ENCODE data around the gene EPHX1. TPM values are rescaled to one million over a fixed set of nuclear protein-coding genes. Genes with fewer than 3 reads are reported as not detected.

The EPHX1 gene
- total and polyA plus RNA-seq, 2 experiments from 2014 or later: 16.6 to 18.2 TPM

GRCh38 chr1:225865514-225865913 is 55.6 kb downstream of the EPHX1 start:
- Histone ChIP-seq H3K4me1 (ENCODE audit: insufficient read depth) (no peaks in the 10 kb centered on the region), H3K79me2 (ENCODE audit: insufficient read depth) (no peaks in the 10 kb centered on the region), H3K36me3 (ENCODE audit: low read depth) (no peaks in the 10 kb centered on the region; the same call in 1 of the 2 replicates), H3K4me2 (ENCODE audit: unreplicated experiment) (no peak overlapping the region), H3K9ac (no peak overlapping the region), H3K9me3 (ENCODE audit: low read depth) (no peaks in the 10 kb centered on the region), H2AFZ (no peak overlapping the region), H4K20me1 (ENCODE audit: insufficient read depth) (no peaks in the 10 kb centered on the region), H3K27ac (no peak overlapping the region), H3K27me3 (replicated peaks; ENCODE audit: insufficient read depth) (no peaks in the 10 kb centered on the region), H3K4me3 (no peak overlapping the region), H3K9me2 (ENCODE audit: insufficient read depth) (no peaks in the 10 kb centered on the region), H3F3A (ENCODE audit: insufficient read depth) (no peaks in the 10 kb centered on the region)
- no peak for TF ChIP-seq EZH2phosphoT487 (IDR thresholded peaks at IDR 0.05; ENCODE audit: insufficient read depth, low read depth)
- no peak for TF ChIP-seq EZH2 (IDR thresholded peaks at IDR 0.05; ENCODE audit: insufficient read depth, poor library complexity, severe bottlenecking)
- in situ Hi-C loops (cut with MboI): no loop called here
- no peak for DNase-seq
- WGBS, 2 experiments (ENCODE audit: low coverage in 1 of 2, low lambda C conversion rate in 2 of 2, missing lambda C conversion rate in 2 of 2): 90 to 91% methylated on average over 12 to 13 of the region's 13 CpGs

- no peak overlapping the region for H3K9ac ChIP-seq
- no peak overlapping the region for H3K4me3 ChIP-seq
- no peak overlapping the region for H3K27ac ChIP-seq
- in situ Hi-C loops (cut with MboI): no loop called here
- no peaks in the 10 kb centered on the region for H3K27me3 ChIP-seq (replicated peaks; ENCODE audit: insufficient read depth)
- no peaks in the 10 kb centered on the region for H4K20me1 ChIP-seq (ENCODE audit: insufficient read depth)
- H3K4me1 ChIP-seq (ENCODE audit: insufficient read depth): no peaks in the 10 kb centered on the region
- no peaks in the 10 kb centered on the region for H3K79me2 ChIP-seq (ENCODE audit: insufficient read depth)
- peak; percentile 52 for DNase-seq
- WGBS, 2 experiments (ENCODE audit: low coverage in 1 of 2, low lambda C conversion rate in 2 of 2, missing lambda C conversion rate in 2 of 2): 71 to 74% methylated on average over 8 of the region's 8 CpGs
- TF ChIP-seq EZH2 (IDR thresholded peaks at IDR 0.05; ENCODE audit: insufficient read depth, poor library complexity, severe bottlenecking): no peak
- no peak for TF ChIP-seq EZH2phosphoT487 (IDR thresholded peaks at IDR 0.05; ENCODE audit: insufficient read depth, low read depth)
- H3K9me3 ChIP-seq (ENCODE audit: low read depth): no peaks in the 10 kb centered on the region
- no peaks in the 10 kb centered on the region; the same call in 1 of the 2 replicates for H3K36me3 ChIP-seq (ENCODE audit: low read depth)
- H3K9me2 ChIP-seq (ENCODE audit: insufficient read depth): no peaks in the 10 kb centered on the region
- H2AFZ ChIP-seq: no peak overlapping the region
- H3F3A ChIP-seq (ENCODE audit: insufficient read depth): no peaks in the 10 kb centered on the region
- peak overlapping the region; percentile 9 for H3K4me2 ChIP-seq (ENCODE audit: unreplicated experiment)
Observed at GRCh38 chr1:225866061-225866837, 56.3 kb downstream of the EPHX1 start.

- Histone ChIP-seq H3K4me2 (ENCODE audit: unreplicated experiment) (no peak overlapping the region), H3K79me2 (ENCODE audit: insufficient read depth) (no peaks in the 10 kb centered on the region), H3F3A (ENCODE audit: insufficient read depth) (no peaks in the 10 kb centered on the region), H3K9me2 (ENCODE audit: insufficient read depth) (no peaks in the 10 kb centered on the region), H3K36me3 (ENCODE audit: low read depth) (no peaks in the 10 kb centered on the region; the same call in 1 of the 2 replicates), H3K9me3 (ENCODE audit: low read depth) (no peaks in the 10 kb centered on the region), H2AFZ (no peak overlapping the region), H3K4me3 (no peak overlapping the region), H3K27me3 (replicated peaks; ENCODE audit: insufficient read depth) (no peaks in the 10 kb centered on the region), H3K4me1 (ENCODE audit: insufficient read depth) (no peaks in the 10 kb centered on the region), H4K20me1 (ENCODE audit: insufficient read depth) (no peaks in the 10 kb centered on the region), H3K27ac (no peak overlapping the region), H3K9ac (no peak overlapping the region)
- 76 to 78% methylated on average over 6 of the region's 6 CpGs for WGBS, 2 experiments (ENCODE audit: low coverage in 1 of 2, low lambda C conversion rate in 2 of 2, missing lambda C conversion rate in 2 of 2)
- in situ Hi-C loops (cut with MboI): no loop called here
- no peak for DNase-seq
- TF ChIP-seq EZH2phosphoT487 (IDR thresholded peaks at IDR 0.05; ENCODE audit: insufficient read depth, low read depth) (no peak), EZH2 (IDR thresholded peaks at IDR 0.05; ENCODE audit: insufficient read depth, poor library complexity, severe bottlenecking) (no peak)
Observed at GRCh38 chr1:225866981-225867380, 57.1 kb downstream of the EPHX1 start.

GRCh38 chr1:225868631-225869330 is 58.9 kb downstream of the EPHX1 start:
- Histone ChIP-seq H3K9me2 (ENCODE audit: insufficient read depth) (no peaks in the 10 kb centered on the region), H3K4me1 (ENCODE audit: insufficient read depth) (no peaks in the 10 kb centered on the region), H3K79me2 (ENCODE audit: insufficient read depth) (no peaks in the 10 kb centered on the region), H4K20me1 (ENCODE audit: insufficient read depth) (no peaks in the 10 kb centered on the region; the same call in 1 of the 2 replicates), H3K9ac (no peak overlapping the region), H3F3A (ENCODE audit: insufficient read depth) (no peaks in the 10 kb centered on the region), H3K27me3 (replicated peaks; ENCODE audit: insufficient read depth) (no peaks in the 10 kb centered on the region), H3K9me3 (ENCODE audit: low read depth) (no peaks in the 10 kb centered on the region), H3K4me2 (ENCODE audit: unreplicated experiment) (no peak overlapping the region), H3K4me3 (no peak overlapping the region), H2AFZ (no peak overlapping the region), H3K27ac (no peak overlapping the region), H3K36me3 (ENCODE audit: low read depth) (no peaks in the 10 kb centered on the region; the same call in 1 of the 2 replicates)
- 82 to 85% methylated on average over 8 of the region's 8 CpGs for WGBS, 2 experiments (ENCODE audit: low coverage in 1 of 2, low lambda C conversion rate in 2 of 2, missing lambda C conversion rate in 2 of 2)
- no peak for DNase-seq
- TF ChIP-seq EZH2 (IDR thresholded peaks at IDR 0.05; ENCODE audit: insufficient read depth, poor library complexity, severe bottlenecking) (no peak), EZH2phosphoT487 (IDR thresholded peaks at IDR 0.05; ENCODE audit: insufficient read depth, low read depth) (no peak)
- in situ Hi-C loops (cut with MboI): no loop called here
